ENCODE data around the gene DNAI4.

DNAI4 gene

GRCh38 chr1:66779475-66780078 lies 145.1 kb downstream of the DNAI4 start:
- Histone ChIP-seq H3K27ac (replicated peaks) (no peak overlapping the region), H3K27me3 (ENCODE audit: insufficient read depth, poor library complexity, severe bottlenecking) (no peaks in the 10 kb centered on the region), H3K4me3 (replicated peaks; ENCODE audit: insufficient read depth, low read length) (no peak overlapping the region)
- DNase-seq (ENCODE audit: low read depth in 1 of 2, low spot score in 1 of 2): no peak
- no peak for TF ChIP-seq CTCF (IDR thresholded peaks at IDR 0.05; ENCODE audit: insufficient read depth, low read length)
- TF ChIP-seq SPI1 (IDR thresholded peaks at IDR 0.05; ENCODE audit: borderline replicate concordance, low read depth): no peak
- TF ChIP-seq REST (IDR thresholded peaks at IDR 0.05; ENCODE audit: insufficient replicate concordance, low read depth): no peak
- no peak for TF ChIP-seq POLR2AphosphoS5 (IDR thresholded peaks at IDR 0.05; ENCODE audit: low read depth)
- TF ChIP-seq GABPA (IDR thresholded peaks at IDR 0.05; ENCODE audit: low read depth): no peak

GRCh38 chr1:66778969-66779368 lies 145.7 kb downstream of the DNAI4 start:
- Histone ChIP-seq H3K27me3 (ENCODE audit: insufficient read depth, poor library complexity, severe bottlenecking) (no peaks in the 10 kb centered on the region), H3K4me3 (replicated peaks; ENCODE audit: insufficient read depth, low read length) (no peak overlapping the region), H3K27ac (replicated peaks) (no peak overlapping the region)
- no peak for DNase-seq (ENCODE audit: low read depth in 1 of 2, low spot score in 1 of 2)
- TF ChIP-seq POLR2AphosphoS5 (IDR thresholded peaks at IDR 0.05; ENCODE audit: low read depth): no peak
- TF ChIP-seq SPI1 (IDR thresholded peaks at IDR 0.05; ENCODE audit: borderline replicate concordance, low read depth): no peak
- no peak for TF ChIP-seq REST (IDR thresholded peaks at IDR 0.05; ENCODE audit: insufficient replicate concordance, low read depth)
- TF ChIP-seq CTCF (IDR thresholded peaks at IDR 0.05; ENCODE audit: insufficient read depth, low read length): no peak
- TF ChIP-seq GABPA (IDR thresholded peaks at IDR 0.05; ENCODE audit: low read depth): no peak

GRCh38 chr1:66778266-66778665 lies 146.4 kb downstream of the DNAI4 start:
- H3K27ac ChIP-seq (replicated peaks): no peak overlapping the region
- H3K27me3 ChIP-seq (ENCODE audit: insufficient read depth, poor library complexity, severe bottlenecking): no peaks in the 10 kb centered on the region
- H3K4me3 ChIP-seq (replicated peaks; ENCODE audit: insufficient read depth, low read length): no peak overlapping the region
- no peak for TF ChIP-seq POLR2AphosphoS5 (IDR thresholded peaks at IDR 0.05; ENCODE audit: low read depth)
- TF ChIP-seq GABPA (IDR thresholded peaks at IDR 0.05; ENCODE audit: low read depth): no peak
- no peak for TF ChIP-seq REST (IDR thresholded peaks at IDR 0.05; ENCODE audit: insufficient replicate concordance, low read depth)
- no peak for TF ChIP-seq SPI1 (IDR thresholded peaks at IDR 0.05; ENCODE audit: borderline replicate concordance, low read depth)
- TF ChIP-seq CTCF (IDR thresholded peaks at IDR 0.05; ENCODE audit: insufficient read depth, low read length): no peak
- DNase-seq (ENCODE audit: low read depth in 1 of 2, low spot score in 1 of 2): no peak
